PC-9 (cell line): ENCODE data around the gene PRPF38B.

Source experiments
- EZH2 ChIP-seq: fragments of 200-600 bp; sonication (generic); IDR thresholded peaks from 2 replicates; pipeline ENCODE4 v1.8.0; 2017; ENCODE audit warnings: antibody characterized with exemption, low read depth
- TF ChIP-seq, protein P1 (sequence below): fragments of 200-600 bp; sonication (generic); conservative IDR thresholded peaks from 2 replicates; pipeline ENCODE4 v1.6.1; 2017; ENCODE audit warnings: mixed run types, antibody characterized with exemption, mild to moderate bottlenecking, moderate library complexity

DNA sequence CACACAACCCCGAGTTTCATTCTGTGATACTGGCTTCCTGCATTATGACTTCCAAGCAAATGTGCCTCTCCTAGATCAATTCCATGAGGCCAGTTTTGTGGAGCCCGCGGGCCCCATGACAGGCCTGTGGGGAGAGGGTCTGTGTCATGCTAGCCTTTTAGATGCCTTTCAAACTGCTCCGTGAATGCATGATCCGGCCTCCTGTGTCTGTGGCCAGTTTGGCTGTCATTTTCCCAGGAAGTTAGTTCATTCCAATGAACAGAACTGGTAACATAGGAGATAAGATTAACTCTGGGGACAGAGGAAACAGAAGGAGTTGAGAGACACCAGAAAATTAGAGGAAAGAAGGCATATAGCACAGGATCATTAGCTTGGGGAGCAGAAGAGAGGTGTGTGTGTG is 23.8 kb downstream of the PRPF38B start:
- TF ChIP-seq, protein P1, sequence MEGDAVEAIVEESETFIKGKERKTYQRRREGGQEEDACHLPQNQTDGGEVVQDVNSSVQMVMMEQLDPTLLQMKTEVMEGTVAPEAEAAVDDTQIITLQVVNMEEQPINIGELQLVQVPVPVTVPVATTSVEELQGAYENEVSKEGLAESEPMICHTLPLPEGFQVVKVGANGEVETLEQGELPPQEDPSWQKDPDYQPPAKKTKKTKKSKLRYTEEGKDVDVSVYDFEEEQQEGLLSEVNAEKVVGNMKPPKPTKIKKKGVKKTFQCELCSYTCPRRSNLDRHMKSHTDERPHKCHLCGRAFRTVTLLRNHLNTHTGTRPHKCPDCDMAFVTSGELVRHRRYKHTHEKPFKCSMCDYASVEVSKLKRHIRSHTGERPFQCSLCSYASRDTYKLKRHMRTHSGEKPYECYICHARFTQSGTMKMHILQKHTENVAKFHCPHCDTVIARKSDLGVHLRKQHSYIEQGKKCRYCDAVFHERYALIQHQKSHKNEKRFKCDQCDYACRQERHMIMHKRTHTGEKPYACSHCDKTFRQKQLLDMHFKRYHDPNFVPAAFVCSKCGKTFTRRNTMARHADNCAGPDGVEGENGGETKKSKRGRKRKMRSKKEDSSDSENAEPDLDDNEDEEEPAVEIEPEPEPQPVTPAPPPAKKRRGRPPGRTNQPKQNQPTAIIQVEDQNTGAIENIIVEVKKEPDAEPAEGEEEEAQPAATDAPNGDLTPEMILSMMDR, result no peak
- TF ChIP-seq EZH2, result no peak
